PFSK-1 (cell line): ENCODE measurements around the gene PANX2.

Experiments
- POLR2AphosphoS5 ChIP-seq: IDR thresholded peaks from 2 replicates; pipeline ENCODE4 v1.6.1; 2012; ENCODE audit warnings: low read depth, mild to moderate bottlenecking, control low read depth, low read length, moderate library complexity
- TAF1 ChIP-seq: IDR thresholded peaks from 2 replicates; pipeline ENCODE4 v1.6.1; 2012; ENCODE audit warnings: low read length, control low read depth, borderline replicate concordance; ENCODE audit not compliant: insufficient read depth

DNA sequence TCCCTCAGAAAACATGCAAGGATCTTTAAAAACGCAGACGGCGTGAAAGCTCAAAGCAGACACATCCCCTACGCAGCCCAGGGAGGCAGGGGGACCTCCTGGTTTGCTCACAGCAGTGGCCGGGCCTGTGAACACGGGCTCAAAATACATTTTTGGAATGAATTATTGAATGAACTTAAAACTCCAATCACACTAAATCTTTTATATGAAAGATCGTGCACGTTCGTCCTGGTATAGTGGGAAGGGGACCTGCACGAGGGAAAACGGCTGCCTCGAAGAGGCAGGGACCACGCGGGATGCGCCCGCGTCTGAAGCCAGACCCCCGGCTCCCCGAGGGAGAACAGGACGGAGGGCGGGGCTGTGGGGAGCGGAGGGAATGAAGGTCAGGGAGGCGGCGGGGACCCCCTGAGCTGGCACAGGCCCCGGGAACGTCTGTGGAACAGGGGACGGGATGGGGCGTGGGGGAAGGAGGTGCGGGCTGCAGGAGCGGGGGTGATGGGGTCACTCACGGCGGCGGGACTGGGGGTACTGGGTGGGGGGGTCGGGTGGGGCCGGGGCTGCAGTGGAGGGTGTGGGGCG lies 1.3 kb upstream of the PANX2 start:
- TF ChIP-seq POLR2AphosphoS5 (no peak), TAF1 (no peak)
